ACC112 (cell line): Measurements from ENCODE around the gene TPP2.

Experiments
- H2AFZ ChIP-seq: fragments of 200-600 bp; sonication (generic); one replicate; pipeline ENCODE4 v1.6.0; 2017; ENCODE audit warnings: antibody characterized with exemption, low read length; ENCODE audit not compliant: unreplicated experiment
- H3K27ac ChIP-seq: fragments of 200-600 bp; sonication (generic); 2 replicates; pipeline ENCODE4 v1.5.1; 2014; ENCODE audit warnings: low read depth, mild to moderate bottlenecking, antibody characterized with exemption, low read length, moderate library complexity
- H3K27me3 ChIP-seq: fragments of 200-600 bp; sonication (generic); 2 replicates; pipeline ENCODE4 v1.6.1; 2014; ENCODE audit warnings: mild to moderate bottlenecking, antibody characterized with exemption, low read length, moderate library complexity, mixed read lengths; ENCODE audit not compliant: insufficient read depth
- H3K36me3 ChIP-seq: fragments of 200-600 bp; sonication (generic); 2 replicates; pipeline ENCODE4 v1.6.1; 2016; ENCODE audit warnings: mild to moderate bottlenecking, antibody characterized with exemption, low read length, moderate library complexity, mixed read lengths; ENCODE audit not compliant: insufficient read depth
- H3K4me1 ChIP-seq: fragments of 200-600 bp; sonication (generic); one replicate; pipeline ENCODE4 v1.6.1; 2016; ENCODE audit warnings: low read length, mixed read lengths; ENCODE audit not compliant: insufficient read depth, unreplicated experiment, control insufficient read depth
- H3K4me3 ChIP-seq: fragments of 200-600 bp; sonication (generic); 2 replicates; pipeline ENCODE4 v1.5.1; 2014; ENCODE audit warnings: mild to moderate bottlenecking, low read depth, low read length
- H3K79me2 ChIP-seq: fragments of 200-600 bp; sonication (generic); one replicate; pipeline ENCODE4 v1.6.0; 2016; ENCODE audit warnings: low read length; ENCODE audit not compliant: control insufficient read depth, unreplicated experiment, insufficient read depth

Gene TPP2

GRCh38 chr13:102650444-102650843 is 53.7 kb downstream of the TPP2 start:
- H3K4me3 ChIP-seq = no peak overlapping the region

DNA sequence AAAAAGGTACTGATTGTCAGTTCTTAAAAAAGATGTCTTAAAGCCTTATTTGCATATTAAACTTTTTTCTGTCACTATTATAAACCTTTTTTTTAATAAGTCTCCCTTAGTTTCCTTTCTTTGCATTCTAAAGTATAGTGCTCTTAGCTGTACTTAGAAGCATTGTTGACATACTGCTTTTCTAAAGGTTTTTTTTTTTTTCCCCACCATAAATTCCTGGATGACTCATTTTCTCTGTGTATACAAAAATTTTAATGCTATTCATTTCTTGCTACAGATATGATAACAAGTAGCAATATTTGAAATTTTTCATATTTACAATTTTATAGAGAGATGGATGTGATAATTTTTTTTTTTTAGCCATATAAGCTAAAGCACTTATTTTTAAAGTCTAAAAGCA is 54.6 kb downstream of the TPP2 start:
- no peak overlapping the region for H2AFZ ChIP-seq
- H3K27me3 ChIP-seq = no peaks in the 10 kb centered on the region
- H3K4me1 ChIP-seq = peaks cover 12% of the 10 kb centered on the region
- H3K36me3 ChIP-seq = peaks cover 8% of the 10 kb centered on the region
- H3K27ac ChIP-seq = no peak overlapping the region
- no peaks in the 10 kb centered on the region for H3K79me2 ChIP-seq
- H3K4me3 ChIP-seq = no peak overlapping the region

More at GRCh38 chr13:102650444-102650843, 53.7 kb downstream of the TPP2 start:
- peaks cover 12% of the 10 kb centered on the region for H3K4me1 ChIP-seq
- H3K36me3 ChIP-seq = peaks cover 12% of the 10 kb centered on the region
- H3K27ac ChIP-seq = no peak overlapping the region
- no peak overlapping the region for H2AFZ ChIP-seq
- no peaks in the 10 kb centered on the region for H3K27me3 ChIP-seq
- no peaks in the 10 kb centered on the region for H3K79me2 ChIP-seq

DNA sequence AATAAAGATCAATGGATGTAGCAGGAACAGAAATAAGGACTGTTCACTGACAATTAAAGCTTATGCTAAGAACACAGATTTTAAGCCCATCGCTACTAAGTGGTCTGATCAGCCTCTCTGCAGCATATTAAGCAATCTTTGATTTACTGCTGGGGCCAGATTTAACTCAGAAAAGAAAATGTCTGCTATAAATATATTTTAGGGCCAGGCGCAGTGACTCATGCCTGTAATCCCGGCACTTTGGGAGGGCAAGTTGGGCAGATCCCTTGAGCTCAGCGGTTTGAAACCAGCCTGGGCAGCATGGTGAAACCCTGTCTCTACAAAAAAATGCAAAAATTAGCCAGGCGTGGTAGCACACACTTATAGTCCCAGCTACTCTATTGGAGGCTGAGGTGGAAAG is 55.1 kb downstream of the TPP2 start:
- no peak overlapping the region for H2AFZ ChIP-seq
- no peaks in the 10 kb centered on the region for H3K27me3 ChIP-seq
- peaks cover 12% of the 10 kb centered on the region for H3K4me1 ChIP-seq
- H3K4me3 ChIP-seq = no peak overlapping the region
- no peaks in the 10 kb centered on the region for H3K79me2 ChIP-seq
- peaks cover 11% of the 10 kb centered on the region for H3K36me3 ChIP-seq
- H3K27ac ChIP-seq = no peak overlapping the region

DNA sequence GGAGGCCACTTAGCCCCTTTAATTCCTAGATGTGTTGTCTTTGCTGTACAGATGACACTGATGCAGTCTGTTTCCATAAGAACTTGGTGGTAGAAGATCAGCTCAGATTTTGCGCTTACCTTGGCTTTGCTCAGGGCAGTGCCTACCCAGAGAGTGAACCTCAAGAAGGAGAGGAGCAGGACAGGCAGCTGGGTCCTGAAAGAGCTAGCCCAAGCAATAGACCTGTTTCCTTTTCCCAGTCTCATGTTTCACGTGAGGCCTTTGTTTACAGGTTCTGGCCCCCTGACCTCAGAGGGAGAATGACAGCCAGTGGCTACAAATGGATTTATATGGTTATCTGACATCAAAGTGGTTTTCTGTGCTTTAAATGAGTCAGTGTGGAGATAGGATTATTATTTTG is 58.0 kb downstream of the TPP2 start:
- peaks cover 12% of the 10 kb centered on the region for H3K4me1 ChIP-seq
- no peaks in the 10 kb centered on the region for H3K79me2 ChIP-seq
- no peaks in the 10 kb centered on the region for H3K27me3 ChIP-seq
- H3K27ac ChIP-seq = no peak overlapping the region
- peaks cover 29% of the 10 kb centered on the region for H3K36me3 ChIP-seq
- H2AFZ ChIP-seq = no peak overlapping the region
- H3K4me3 ChIP-seq = no peak overlapping the region

GRCh38 chr13:102657630-102658029 is 60.8 kb downstream of the TPP2 start:
- H3K27ac ChIP-seq = no peak overlapping the region
- no peaks in the 10 kb centered on the region for H3K4me1 ChIP-seq
- no peaks in the 10 kb centered on the region for H3K27me3 ChIP-seq
- no peaks in the 10 kb centered on the region for H3K79me2 ChIP-seq
- no peak overlapping the region for H3K4me3 ChIP-seq
- H2AFZ ChIP-seq = no peak overlapping the region
- peaks cover 31% of the 10 kb centered on the region for H3K36me3 ChIP-seq

GRCh38 chr13:102658660-102659059 is 61.9 kb downstream of the TPP2 start:
- H3K27me3 ChIP-seq = no peaks in the 10 kb centered on the region
- no peaks in the 10 kb centered on the region for H3K4me1 ChIP-seq
- peaks cover 31% of the 10 kb centered on the region for H3K36me3 ChIP-seq
- H3K27ac ChIP-seq = no peak overlapping the region
- H3K4me3 ChIP-seq = no peak overlapping the region
- no peaks in the 10 kb centered on the region for H3K79me2 ChIP-seq
- no peak overlapping the region for H2AFZ ChIP-seq

DNA sequence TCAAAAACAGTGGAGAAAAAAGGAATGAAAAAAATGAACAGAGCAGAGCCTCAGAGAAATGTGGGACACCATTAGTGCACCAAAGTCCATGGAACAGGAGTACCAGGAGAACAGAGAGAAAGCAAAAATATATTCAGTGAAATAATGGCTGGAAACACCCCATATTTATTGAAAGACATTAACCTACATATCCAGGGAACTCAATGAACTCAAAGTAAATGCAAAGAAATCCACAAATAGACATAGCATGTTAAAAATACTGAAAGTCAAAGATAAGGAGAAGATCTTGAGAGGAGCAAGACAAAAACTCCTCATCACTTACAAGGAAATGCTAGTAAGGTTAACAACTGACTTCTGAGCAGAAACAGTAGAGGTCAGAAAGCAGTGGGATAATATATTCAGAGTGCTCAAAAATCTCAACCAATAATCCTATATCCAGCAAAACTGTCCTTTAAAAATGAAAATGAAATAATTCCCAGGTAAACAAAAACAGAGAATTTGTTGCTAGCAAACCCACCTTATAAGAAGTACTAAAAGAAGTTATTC is 62.5 kb downstream of the TPP2 start:
- no peaks in the 10 kb centered on the region for H3K79me2 ChIP-seq
- H3K4me1 ChIP-seq = no peaks in the 10 kb centered on the region
- no peaks in the 10 kb centered on the region for H3K27me3 ChIP-seq
- no peak overlapping the region for H2AFZ ChIP-seq
- H3K4me3 ChIP-seq = no peak overlapping the region
- H3K27ac ChIP-seq = no peak overlapping the region
- peaks cover 32% of the 10 kb centered on the region for H3K36me3 ChIP-seq

DNA sequence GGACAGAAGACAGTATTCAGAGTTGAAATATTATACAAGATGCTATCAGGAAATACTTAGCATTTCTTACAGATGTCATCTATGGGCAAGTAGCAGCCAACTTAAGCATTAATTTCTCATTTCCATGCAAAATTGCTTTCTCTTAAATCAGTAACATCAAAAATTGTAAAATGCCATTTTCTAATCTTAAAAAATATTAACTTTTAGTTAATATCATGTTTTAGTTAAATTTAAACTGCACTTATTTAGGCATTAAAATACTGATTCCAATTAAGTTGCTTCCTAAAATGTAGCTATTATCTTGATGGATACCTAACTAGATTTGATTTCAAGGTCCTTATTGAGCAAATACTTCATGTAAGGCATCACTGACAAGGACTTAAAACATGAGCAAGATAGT is 70.2 kb downstream of the TPP2 start:
- no peaks in the 10 kb centered on the region for H3K4me1 ChIP-seq
- no peak overlapping the region for H3K27ac ChIP-seq
- H3K4me3 ChIP-seq = no peak overlapping the region
- no peaks in the 10 kb centered on the region for H3K27me3 ChIP-seq
- no peak overlapping the region for H2AFZ ChIP-seq
- H3K36me3 ChIP-seq = peaks cover 62% of the 10 kb centered on the region
- no peaks in the 10 kb centered on the region for H3K79me2 ChIP-seq

DNA sequence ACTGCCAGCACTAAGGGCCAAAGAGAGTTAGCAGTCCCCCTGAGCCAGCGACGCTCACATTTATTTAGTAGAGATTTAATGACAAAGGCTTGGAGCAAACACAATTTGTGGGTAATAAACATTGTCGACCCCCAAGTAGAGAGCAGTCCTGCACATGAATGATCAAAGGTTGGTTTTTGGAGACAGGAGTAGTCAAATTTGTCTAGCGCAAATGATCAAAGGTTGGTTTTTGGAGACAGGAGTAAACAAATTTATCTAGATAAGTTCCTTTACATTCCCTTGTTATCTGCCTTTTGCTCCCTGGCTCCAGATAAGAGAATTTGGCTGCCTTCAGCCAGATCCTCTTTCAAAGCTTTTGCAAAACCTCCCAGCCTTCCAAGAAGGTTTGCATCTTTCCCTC is 71.1 kb downstream of the TPP2 start:
- Histone ChIP-seq H3K4me3 (no peak overlapping the region), H3K79me2 (no peaks in the 10 kb centered on the region), H3K36me3 (peaks cover 62% of the 10 kb centered on the region), H3K4me1 (no peaks in the 10 kb centered on the region), H2AFZ (no peak overlapping the region), H3K27me3 (no peaks in the 10 kb centered on the region), H3K27ac (no peak overlapping the region)

DNA sequence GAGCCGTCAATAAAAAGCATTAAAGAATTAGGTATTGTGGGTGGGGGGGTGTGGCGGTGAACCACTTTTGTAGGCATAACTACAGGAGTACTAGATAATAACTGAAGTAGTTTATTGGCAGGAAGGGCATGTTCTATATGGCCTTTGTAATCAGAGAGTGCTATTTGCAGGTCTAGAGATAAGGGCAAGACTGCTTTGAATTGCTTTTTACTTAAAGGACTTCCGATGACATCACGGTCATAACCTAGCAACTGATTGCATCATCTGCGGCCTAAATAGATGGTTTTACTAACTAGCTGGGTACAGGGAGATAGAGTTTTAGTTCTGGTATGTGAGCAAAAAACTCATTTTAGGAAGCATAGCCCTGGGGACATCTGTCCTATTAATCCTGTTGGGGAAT is 73.3 kb downstream of the TPP2 start:
- H3K27me3 ChIP-seq = no peaks in the 10 kb centered on the region
- no peaks in the 10 kb centered on the region for H3K79me2 ChIP-seq
- peaks cover 61% of the 10 kb centered on the region for H3K36me3 ChIP-seq
- H3K4me1 ChIP-seq = no peaks in the 10 kb centered on the region
- no peak overlapping the region for H3K4me3 ChIP-seq
- H3K27ac ChIP-seq = no peak overlapping the region
- no peak overlapping the region for H2AFZ ChIP-seq

DNA sequence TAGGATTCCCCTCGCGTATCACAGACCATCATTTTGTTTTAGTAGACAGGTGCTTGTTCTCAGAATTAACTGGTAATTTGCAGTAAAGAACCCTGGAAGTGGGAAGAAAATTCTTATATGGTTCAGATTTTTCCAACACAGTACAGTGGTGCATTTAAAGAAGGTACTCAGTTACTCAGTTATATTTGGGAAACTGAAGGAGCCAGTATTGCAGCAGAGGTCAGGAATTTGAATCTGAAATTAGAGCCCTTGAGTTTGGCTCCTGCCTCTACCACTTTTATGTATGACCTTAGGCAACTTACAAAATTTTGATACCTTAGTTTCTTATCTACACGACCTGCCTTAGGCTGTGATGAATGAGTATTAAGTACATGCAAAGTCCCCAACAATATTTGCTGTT is 78.3 kb downstream of the TPP2 start:
- Histone ChIP-seq H3K27me3 (no peaks in the 10 kb centered on the region), H3K27ac (no peak overlapping the region), H3K79me2 (no peaks in the 10 kb centered on the region), H3K4me1 (no peaks in the 10 kb centered on the region), H3K36me3 (peaks cover 37% of the 10 kb centered on the region), H3K4me3 (no peak overlapping the region), H2AFZ (no peak overlapping the region)
